ENCODE data around the gene EIF5A.
"Not testable (repeated sequence)": the region's sequence is repeated elsewhere in the genome, so short reads cannot be mapped to it uniquely, and the experiment has no call there.

The EIF5A gene

DNA sequence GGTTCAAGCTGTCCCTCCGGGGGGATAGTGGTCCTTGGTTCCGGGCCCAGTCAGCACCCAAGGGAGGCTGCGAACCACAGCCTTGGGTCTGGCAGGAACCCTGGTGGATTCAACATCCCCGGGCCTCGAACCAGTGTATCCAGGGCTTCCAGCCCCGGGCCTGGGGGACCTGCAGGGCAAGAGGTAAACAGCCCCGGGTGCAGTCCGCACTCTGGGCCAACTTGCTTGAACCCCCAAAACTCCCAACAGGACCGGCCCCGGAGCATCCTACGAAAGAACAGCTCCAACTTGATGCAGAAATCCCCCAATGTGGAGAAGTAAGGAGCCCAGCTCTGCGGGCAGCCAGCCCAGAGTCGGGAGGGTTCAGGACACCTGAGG lies 23.2 kb downstream of the EIF5A start:
- DNase-seq (ENCODE audit: low read depth), result no peak

DNA sequence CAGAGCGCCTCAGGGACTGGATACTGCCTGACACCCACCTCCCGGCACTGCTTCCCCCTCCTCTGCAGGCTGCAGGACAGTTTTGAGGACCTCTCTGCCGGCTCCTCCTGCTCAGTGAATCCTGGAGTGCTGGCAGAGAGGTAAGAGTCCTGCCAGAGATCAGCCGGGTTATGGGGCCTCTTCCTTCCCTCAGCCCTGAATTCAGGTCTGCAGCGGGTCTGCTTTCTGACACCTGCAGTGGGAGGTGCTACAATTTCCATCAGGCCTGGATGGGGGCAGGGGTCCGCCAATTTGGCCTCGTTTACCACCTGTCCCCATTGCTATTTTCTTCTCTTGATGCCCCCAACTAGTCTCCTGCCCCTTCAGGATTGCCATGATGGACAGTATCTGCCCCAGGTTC lies 24.7 kb downstream of the EIF5A start:
- no peak for DNase-seq (ENCODE audit: low read depth)

DNA sequence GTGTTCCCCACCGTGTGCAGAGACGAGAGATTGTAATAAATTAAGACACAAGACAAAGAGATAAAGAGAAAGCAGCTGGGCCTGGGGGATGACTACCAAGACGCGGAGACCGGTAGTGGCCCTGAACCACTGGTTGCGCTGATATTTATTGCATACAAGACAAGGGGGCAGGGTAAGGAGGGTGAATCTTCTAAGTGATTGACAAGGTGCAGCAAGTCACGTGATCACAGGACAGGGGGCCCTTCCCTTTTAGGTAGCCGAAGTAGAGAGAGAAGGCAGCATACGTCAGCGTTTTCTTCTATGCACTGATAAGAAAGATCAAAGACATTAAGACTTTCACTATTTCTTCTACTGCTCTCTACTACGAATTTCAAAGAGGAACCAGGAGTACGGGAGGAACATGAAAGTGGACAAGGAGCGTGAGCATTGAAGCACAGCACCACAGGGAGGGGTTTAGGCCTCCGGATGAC lies 25.2 kb downstream of the EIF5A start:
- DNase-seq (ENCODE audit: low read depth), result not testable (repeated sequence)

DNA sequence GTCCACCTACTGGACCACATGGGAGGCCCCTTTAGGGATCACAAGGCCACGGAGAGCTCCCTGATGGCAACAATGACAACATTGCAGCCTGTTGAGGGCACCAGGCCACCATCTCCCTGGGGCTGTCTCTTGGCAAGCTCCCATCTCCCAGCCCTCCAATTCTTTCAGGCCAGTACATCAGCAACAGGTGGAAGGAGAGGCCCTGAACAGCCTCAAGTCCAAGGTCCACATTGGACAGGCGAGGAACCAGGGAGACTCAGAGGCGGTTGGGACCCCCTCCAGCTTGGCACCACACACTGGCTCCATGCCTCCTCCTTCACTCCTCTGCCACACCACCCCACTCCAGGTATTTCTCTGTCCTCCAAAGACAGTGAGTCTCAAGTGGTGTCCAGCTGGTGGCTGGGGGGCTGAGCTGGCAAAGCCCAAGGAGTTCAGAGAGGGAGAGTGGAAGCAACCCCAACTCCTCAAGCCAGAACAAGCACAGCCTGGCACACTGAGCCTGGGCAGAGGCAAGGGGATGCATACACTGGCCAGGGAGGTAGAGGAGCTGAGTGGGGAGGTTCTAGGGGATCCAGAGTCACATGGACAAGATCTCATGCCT lies 27.6 kb downstream of the EIF5A start:
- DNase-seq (ENCODE audit: low read depth), result no peak

DNA sequence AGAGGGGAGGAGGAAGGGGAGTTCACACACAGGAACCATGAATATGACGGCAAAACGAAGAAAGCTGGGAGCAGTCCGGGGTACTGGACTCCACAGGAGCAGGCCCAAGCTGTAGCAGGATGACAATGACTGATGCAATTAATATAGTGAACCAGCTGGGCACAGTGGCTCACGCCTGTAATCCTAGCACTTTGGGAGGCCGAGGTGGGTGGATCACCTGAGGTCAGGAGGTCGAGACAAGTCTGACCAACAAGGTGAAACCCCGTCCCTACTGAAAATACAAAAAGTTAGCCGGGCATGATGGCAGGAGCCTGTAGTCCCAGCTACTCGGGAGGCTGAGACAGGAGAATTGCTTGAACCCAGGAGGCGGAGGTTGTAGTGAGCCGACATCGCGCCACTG lies 28.3 kb downstream of the EIF5A start:
- DNase-seq (ENCODE audit: low read depth), result not testable (repeated sequence)

DNA sequence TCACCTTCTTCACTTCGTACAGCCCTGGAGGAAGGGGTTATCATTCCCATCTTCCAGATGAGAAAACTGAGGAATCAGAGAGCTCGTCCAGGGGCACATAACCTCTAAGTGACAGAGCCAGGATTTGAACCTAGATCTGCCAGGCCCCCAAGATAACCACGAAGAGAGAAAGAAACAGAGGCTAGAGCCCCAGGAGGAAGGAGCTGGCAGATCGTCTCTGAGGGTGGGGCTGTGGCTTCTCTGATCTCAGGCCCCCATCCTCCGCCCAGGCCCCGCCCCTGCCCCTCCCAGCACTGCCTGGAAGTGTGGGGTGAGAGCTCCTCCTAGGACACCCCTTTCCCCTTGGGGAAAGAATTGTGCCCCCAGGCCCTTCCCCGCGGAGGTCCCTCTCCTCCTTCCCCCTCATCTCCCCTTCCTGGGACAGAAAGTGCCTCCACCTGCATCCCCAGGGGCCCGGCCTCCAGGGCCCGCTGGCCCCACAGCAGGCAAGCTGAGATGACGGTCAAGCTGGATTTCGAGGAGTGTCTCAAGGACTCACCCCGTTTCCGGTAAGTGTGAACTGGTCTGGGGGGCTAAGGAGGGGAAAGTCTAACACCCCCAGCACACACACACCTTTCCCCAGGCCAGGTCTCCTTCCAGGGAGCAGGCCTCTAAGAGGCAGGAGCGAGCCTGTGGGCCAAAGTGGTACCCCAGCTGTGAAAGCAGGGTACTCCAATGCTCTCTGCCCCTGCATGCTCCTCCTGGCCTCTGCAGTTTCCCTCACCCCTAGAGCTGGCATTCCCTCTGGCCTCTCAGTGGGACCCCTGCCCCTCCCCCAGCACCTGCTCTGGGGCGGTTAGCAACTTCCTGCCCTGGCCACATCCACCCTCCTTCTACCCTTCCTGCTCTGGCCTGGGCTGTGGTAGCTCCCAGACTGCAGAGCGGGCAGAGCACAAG lies 29.1 kb downstream of the EIF5A start, which contains the start of gene ACAP1:
Gene ACAP1 (plus strand): TSS at position 290 of the 936 bp plus-strand sequence. CDS start 206 bp downstream, at position 496.
- peak; percentile 80 for DNase-seq (ENCODE audit: low read depth)

DNA sequence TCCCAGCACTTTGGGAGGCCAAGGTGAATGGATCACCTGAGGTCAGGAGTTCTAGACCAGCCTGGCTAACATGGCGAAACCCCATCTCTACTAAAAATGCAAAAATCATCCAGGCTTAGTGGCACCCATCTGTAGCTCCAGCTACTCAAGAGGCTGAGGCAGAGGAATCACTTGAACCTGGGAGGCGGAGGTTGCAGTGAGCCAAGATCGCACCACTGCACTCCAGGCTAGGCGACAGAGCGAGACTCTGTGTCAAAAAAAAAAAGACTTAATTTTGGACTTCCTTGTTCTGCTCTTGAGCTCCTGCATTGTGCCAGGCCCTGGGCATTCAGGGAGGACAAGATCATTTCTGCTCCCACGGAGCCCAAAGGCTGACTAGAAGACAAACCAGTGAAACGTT lies 30.2 kb downstream of the EIF5A start:
- DNase-seq (ENCODE audit: low read depth), result not testable (repeated sequence)

DNA sequence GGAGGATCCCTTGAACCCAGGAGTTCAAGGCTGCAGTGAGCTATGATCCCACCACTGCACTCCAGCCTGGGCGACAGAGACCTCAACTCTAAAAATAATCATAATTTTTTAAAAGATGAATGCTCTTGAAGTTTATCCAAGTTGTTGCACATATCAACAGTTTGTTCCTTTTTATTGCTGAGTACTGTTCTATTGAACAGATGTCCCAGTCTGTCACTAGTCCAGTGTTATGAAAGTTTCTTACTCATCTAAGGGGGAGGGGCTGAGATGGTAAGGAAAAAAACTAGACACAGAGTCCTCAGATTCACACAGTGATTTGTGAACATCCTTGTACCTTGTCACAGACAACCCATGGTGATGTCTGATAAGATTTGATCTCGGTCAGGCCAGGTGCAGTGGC lies 32.8 kb downstream of the EIF5A start:
- no peak for DNase-seq (ENCODE audit: low read depth)

DNA sequence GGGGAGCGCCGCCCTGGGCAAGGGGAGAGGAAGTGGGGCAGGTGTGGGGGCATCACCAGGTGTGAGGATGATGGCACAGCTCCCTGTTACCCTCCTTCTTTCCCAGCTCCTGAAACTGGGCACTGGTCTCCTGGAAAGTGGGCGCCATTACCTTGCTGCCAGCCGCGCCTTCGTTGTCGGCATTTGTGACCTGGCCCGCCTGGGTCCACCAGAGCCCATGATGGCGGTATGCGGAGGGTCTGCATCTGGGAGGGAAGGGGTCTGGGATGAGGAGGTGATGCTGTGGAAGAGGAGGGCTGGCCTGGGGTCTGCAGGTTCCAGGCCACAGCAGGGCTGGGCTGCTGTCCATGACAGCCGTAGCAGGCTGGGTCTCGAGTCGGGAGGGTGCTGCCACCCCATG lies 34.4 kb downstream of the EIF5A start:
- DNase-seq (ENCODE audit: low read depth), result no peak

DNA sequence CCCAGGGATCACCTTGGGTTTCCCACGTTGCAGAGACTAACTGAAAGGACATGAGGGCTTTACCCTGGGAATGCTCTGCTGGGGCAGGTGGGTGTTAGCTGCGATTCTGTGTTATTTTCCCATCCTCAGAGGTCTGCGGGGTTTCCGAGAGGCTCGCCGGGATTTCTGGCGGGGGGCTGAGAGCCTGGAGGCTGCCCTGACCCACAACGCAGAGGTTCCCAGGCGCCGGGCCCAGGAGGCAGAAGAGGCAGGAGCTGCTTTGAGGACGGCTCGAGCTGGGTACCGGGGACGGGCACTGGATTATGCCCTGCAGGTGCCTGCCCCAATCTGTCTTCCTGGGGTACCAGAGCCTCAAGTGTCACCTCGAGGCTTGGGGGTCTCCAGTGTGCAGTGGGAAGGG lies 35.8 kb downstream of the EIF5A start:
- DNase-seq (ENCODE audit: low read depth), result no peak

DNA sequence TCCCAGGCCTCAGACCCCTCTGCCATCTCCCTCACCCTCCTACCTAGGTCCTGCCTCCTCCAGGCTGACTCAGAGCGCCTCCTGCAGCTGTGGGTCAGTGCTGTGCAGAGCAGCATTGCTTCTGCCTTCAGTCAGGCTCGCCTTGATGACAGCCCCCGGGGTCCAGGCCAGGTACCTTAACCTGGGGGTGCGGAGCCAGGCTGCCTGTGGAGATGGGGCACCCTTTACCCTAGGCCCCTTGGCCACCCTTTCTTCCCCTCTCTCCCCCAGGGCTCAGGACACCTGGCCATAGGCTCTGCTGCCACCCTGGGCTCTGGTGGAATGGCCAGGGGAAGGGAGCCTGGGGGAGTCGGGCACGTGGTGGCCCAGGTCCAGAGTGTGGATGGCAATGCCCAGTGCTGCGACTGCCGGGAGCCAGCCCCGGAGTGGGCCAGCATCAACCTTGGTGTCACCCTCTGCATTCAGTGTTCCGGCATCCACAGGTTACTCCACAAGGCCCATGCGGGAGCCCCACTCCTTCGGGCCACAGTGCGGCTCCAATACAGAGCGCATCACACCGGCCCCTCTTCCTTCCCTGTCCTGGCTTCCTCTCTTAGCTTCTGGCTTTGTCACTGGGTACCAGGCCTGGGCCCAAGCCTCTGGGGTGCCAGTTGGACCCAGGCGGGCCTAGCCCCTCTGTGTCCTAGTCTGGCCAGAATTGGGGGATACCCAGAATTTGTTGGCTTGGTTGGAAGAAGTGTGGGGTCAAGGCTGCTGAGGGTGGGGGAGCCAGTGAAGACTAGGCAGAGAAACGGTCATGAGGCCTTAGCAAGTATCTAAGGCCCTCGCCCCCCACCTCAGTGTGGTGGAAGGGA lies 39.6 kb downstream of the EIF5A start:
- no peak for DNase-seq (ENCODE audit: low read depth)

DNA sequence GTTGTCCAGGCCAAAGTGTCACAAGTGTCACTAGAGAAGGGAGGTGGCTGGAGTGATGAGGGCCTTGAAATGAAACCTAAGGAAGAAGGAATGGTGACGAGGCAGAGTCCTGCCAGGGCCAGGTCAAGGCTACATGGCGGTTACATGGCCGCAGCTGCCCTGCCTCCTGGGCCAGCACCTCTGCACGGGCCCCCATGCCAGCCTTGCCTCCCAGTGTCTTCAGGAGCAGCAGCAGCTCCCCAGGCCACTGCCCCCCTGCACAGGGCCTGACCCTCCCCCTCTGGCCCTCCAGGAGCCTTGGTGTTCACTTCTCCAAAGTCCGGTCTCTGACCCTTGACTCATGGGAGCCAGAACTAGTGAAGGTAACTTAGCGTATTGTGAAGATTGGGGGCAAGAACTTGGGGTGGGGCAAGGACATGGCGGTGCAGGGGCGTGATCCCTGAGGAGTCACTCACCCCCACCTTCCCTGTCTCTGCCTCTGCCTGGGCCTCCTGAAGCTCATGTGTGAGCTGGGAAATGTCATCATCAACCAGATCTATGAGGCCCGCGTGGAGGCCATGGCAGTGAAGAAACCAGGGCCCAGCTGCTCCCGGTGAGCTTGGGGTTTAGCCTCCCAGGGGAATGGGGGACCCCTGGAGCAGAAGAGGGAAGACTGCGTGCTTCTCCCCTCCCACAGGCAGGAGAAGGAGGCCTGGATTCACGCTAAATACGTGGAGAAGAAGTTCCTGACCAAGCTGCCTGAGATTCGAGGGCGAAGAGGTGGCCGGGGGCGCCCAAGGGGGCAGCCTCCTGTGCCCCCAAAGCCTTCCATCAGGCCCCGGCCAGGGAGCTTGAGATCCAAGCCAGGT lies 40.4 kb downstream of the EIF5A start:
- DNase-seq (ENCODE audit: low read depth), result no peak

DNA sequence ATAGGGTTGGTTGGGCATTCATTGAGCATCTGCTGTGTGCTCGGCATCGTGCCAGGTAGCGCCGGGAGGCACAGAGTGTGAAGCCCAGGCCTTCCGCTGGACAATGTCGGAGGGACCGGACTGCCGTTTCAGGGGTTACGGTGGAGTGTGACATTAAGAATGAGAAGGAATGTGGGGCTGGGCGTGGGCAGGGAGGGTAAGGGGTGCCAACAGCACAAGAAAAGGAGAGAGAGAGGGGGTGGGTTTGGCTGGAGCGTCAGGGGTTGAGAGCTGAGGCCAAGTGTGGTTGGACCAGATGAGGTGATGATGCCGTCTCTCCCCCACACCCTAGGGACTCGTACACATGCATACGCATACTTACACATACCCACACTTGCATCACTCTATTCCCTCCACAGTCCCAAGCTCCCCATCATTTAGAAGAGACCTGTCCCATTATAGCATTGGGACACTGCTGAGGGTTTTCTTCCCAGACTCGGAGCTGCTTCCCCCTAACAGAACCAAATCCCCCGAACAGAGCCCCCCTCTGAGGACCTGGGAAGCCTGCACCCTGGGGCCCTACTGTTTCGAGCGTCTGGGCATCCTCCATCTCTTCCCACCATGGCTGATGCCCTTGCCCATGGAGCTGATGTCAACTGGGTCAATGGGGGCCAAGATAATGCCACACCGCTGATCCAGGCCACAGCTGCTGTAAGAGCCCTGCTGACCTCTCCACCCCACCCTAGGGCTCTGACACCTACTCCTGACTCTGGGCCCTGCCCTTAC lies 41.2 kb downstream of the EIF5A start:
- no peak for DNase-seq (ENCODE audit: low read depth)

DNA sequence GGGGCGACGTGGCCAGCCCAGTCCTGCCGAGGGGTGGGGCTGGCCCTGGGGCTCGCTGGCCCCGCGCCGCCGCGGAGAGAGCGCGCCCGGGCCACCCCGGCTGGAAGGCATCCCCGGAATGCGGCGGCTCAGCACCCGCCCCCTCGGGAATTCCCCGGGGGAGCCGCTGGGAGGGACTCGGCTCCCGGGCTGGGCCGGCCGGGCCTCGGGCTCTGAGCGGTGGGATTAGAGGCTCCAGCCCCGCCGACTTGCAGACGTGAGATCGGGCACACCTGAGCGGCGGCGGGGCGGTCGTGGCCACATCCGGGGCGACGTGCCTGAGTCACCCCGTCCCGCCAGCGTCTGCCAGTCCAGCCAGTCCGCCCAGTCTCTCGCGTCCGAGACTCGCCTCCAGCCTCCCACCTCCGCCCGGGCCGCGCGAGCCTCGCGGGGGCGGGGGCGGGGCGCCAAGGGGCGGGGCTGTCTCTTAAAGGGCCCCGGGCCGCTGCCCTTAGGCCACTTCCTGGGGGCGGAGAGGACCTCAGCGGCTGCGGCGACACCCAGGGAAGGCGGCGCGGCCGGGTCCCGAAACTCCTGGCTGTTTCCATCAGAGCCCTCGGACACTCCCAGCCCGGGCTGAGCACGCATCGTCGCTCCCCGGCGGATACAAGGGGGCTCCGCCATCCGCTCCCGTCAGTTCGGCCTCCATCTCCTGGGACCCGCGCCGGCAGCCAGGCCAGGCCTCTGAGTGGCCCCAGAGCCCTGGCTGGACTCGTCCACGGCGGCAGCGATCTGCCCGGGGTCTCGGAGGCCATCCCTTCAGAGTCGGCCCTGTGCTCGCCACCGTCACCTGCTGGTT lies 44.5 kb downstream of the EIF5A start, which contains the start of gene KCTD11:
Gene KCTD11 (plus strand): TSS at position 498 of the 838 bp plus-strand sequence.
- DNase-seq (ENCODE audit: low read depth), result no peak

DNA sequence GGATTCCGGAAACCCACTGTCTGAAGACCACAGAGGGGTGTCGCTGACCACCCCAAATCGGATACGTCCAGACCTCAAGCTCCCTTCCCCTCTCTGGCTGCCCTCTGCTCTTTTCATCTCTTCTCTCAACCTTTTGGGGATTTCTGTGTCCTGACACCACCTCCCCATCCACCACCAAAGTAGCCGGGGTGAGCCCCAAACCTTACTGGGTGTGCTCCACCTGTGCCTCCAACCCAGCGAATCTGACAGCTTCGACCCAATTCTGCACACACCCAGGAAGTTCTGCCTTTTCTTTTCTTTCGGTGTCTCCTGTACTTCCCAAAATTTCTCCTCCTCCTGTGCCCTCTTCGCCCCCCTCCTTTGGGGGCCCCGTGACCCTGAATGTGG lies 45.1 kb downstream of the EIF5A start:
- no peak for DNase-seq (ENCODE audit: low read depth)

DNA sequence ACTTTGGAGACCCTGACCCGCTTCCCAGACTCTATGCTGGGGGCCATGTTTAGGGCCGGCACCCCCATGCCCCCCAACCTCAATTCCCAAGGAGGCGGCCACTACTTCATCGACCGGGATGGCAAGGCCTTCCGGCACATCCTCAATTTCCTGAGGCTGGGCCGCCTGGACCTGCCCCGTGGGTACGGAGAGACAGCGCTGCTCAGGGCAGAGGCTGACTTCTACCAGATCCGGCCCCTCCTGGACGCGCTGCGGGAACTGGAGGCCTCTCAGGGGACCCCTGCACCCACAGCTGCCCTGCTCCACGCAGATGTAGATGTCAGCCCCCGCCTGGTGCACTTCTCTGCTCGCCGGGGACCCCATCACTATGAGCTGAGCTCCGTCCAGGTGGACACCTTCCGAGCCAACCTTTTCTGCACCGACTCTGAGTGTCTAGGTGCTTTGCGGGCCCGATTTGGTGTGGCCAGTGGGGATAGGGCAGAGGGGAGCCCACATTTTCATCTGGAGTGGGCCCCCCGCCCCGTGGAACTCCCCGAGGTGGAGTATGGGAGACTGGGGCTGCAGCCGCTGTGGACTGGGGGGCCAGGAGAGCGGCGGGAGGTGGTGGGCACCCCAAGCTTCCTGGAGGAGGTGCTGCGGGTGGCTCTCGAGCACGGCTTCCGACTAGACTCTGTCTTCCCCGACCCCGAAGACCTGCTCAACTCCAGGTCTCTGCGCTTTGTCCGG lies 45.6 kb downstream of the EIF5A start:
- DNase-seq (ENCODE audit: low read depth), result no peak

DNA sequence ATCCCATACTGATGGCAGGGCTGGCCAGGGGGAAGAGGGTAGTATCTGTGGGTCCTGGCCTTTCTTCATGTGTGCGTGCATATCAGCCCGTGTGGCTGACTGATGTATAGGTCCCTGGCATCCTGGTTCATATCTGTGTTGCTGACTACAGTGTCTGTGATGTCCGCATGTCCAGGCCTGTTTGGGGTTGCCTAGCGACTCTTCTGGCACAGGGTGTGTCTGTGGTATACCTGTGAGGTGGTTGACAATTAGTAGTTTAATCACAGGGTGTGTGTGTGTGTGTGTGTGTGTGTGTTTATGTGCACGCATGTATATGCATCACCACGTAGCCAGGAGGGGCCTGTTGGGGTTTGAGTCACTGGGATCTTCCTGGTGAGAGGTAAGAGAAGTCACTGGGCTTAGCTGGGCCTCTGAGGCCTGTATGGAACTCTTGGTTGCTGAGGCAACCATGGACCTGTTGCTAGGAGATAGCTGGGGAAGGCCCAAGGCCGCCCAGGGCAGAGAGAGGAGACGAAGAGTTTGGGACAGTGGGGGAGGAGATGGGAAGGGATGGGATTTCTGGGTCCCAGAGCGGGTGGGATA lies 46.9 kb downstream of the EIF5A start:
- DNase-seq (ENCODE audit: low read depth), result no peak

DNA sequence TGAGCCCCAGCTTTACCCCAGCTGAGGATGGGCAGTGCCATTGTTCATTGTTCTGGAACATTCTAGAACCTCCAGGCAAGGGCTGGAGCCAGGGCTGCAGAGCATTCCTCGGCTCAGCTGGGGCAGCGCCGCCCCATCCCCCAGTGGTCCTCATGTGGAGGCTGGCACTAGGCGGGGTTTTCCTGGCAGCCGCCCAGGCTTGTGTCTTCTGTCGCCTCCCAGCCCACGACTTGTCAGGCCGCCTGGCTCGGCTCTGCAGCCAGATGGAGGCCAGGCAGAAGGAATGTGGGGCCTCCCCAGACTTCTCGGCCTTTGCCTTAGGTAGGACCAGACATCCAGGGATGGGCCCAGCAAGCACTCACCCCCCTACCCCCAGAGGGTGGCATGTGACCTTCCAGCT lies 47.6 kb downstream of the EIF5A start, which contains the start of gene TMEM95:
Gene TMEM95 (plus strand): TSS at position 104 of the 400 bp plus-strand sequence. CDS start 49 bp downstream, at position 153.
- DNase-seq (ENCODE audit: low read depth), result no peak
